CD14-positive monocyte (primary cell): Measurements from ENCODE around the gene CLTC. TPM values are rescaled to one million over a fixed set of nuclear protein-coding genes. Genes with fewer than 3 reads are reported as not detected.

Experiments
- DNase-seq, 3 donors: peaks; one replicate each; pipeline ENCODE4 v3.0.0-alpha.2; 2011 to 2022
- H2AFZ ChIP-seq: 2 replicates; pipeline ENCODE4 v1.6.0; 2012; ENCODE audit warnings: mild to moderate bottlenecking, low read depth, low read length, inconsistent platforms; ENCODE audit not compliant: insufficient read depth, poor library complexity, severe bottlenecking
- H3K27ac ChIP-seq, 2 donors: 1 replicate in 1 of 2; 2 replicates in 1 of 2; pipeline ENCODE4 v1.5.1; 2012 to 2013; ENCODE audit warnings: low read length in 2 of 2, control low read depth in 1 of 2, inconsistent platforms in 1 of 2, low read depth in 1 of 2, mild to moderate bottlenecking in 1 of 2
- H3K27me3 ChIP-seq, 2 donors: one replicate each; pipeline versions ENCODE4 v1.6.0 to v1.6.1; 2011 to 2013; ENCODE audit warnings: low read length in 2 of 2; ENCODE audit not compliant: control insufficient read depth in 2 of 2, insufficient read depth in 2 of 2
- H3K36me3 ChIP-seq, 2 donors: replicated peaks in 1 of 2; 1 replicate in 1 of 2; 2 replicates in 1 of 2; pipeline versions ENCODE4 v1.5.1 to v1.6.1; 2012 to 2013; ENCODE audit warnings: low read length in 2 of 2, control low read depth in 1 of 2, inconsistent platforms in 1 of 2, mild to moderate bottlenecking in 1 of 2; ENCODE audit not compliant: insufficient read depth in 2 of 2, control insufficient read depth in 1 of 2
- H3K4me1 ChIP-seq, 2 donors: 1 replicate in 1 of 2; 2 replicates in 1 of 2; pipeline versions ENCODE4 v1.5.1 to v1.6.1; 2012 to 2013; ENCODE audit warnings: low read length in 2 of 2, control low read depth in 1 of 2, inconsistent platforms in 1 of 2, mild to moderate bottlenecking in 1 of 2, moderate library complexity in 1 of 2; ENCODE audit not compliant: insufficient read depth in 2 of 2, control insufficient read depth in 1 of 2
- H3K4me2 ChIP-seq: replicated peaks from 2 replicates; pipeline ENCODE3; 2012; ENCODE audit warnings: low read length, moderate library complexity, mild to moderate bottlenecking; ENCODE audit not compliant: poor library complexity, severe bottlenecking; ENCODE audit errors: extremely low read depth
- H3K4me3 ChIP-seq, 3 experiments: fragments of 200-600 bp in 1 of 3; sonication (generic) in 1 of 3; replicated peaks in 1 of 3; 1 replicate in 2 of 3; 2 replicates in 1 of 3; pipeline ENCODE4 v1.5.1; 2011 to 2013; ENCODE audit warnings: low read length in 3 of 3, mild to moderate bottlenecking in 3 of 3, control low read depth in 2 of 3, low read depth in 2 of 3, inconsistent platforms in 1 of 3, moderate library complexity in 1 of 3
- H3K79me2 ChIP-seq: 2 replicates; pipeline ENCODE4 v1.6.0; 2012; ENCODE audit warnings: mild to moderate bottlenecking, control low read depth, inconsistent platforms, low read length, moderate library complexity; ENCODE audit not compliant: insufficient read depth
- H3K9ac ChIP-seq: 2 replicates; pipeline ENCODE4 v1.6.0; 2017; ENCODE audit warnings: low read length, mild to moderate bottlenecking; ENCODE audit not compliant: insufficient read depth, poor library complexity, severe bottlenecking
- H3K9me3 ChIP-seq, 2 donors: replicated peaks in 1 of 2; 1 replicate in 1 of 2; 2 replicates in 1 of 2; pipeline versions ENCODE4 v1.5.1 to v1.6.1; 2012 to 2013; ENCODE audit warnings: low read length in 2 of 2, control low read depth in 1 of 2; ENCODE audit not compliant: control insufficient read depth in 1 of 2, insufficient read depth in 1 of 2
- H4K20me1 ChIP-seq: 2 replicates; pipeline ENCODE4 v1.6.0; 2012; ENCODE audit warnings: mild to moderate bottlenecking, low read length, control low read depth, moderate library complexity; ENCODE audit not compliant: insufficient read depth
- H3K27ac Mint-ChIP-seq, 7 donors: one replicate each; pipeline ENCODE4 v1.8.0; 2020; ENCODE audit warnings: mild to moderate bottlenecking in 7 of 7, mixed read lengths in 7 of 7, moderate library complexity in 6 of 7, inconsistent platforms in 2 of 7
- H3K27me3 Mint-ChIP-seq, 3 donors: one replicate each; pipeline ENCODE4 v1.8.0; 2021 to 2022; ENCODE audit warnings: low read depth in 3 of 3, mild to moderate bottlenecking in 3 of 3, mixed read lengths in 3 of 3, moderate library complexity in 3 of 3, inconsistent platforms in 1 of 3
- H3K36me3 Mint-ChIP-seq, 2 donors: one replicate each; pipeline ENCODE4 v1.8.0; 2020; ENCODE audit warnings: mixed read lengths in 2 of 2, inconsistent platforms in 1 of 2, mild to moderate bottlenecking in 1 of 2
- H3K4me1 Mint-ChIP-seq: one replicate; pipeline ENCODE4 v1.8.0; 2020; ENCODE audit warnings: mild to moderate bottlenecking, mixed read lengths
- H3K4me3 Mint-ChIP-seq, 2 donors: one replicate each; pipeline ENCODE4 v1.8.0; 2020; ENCODE audit warnings: mild to moderate bottlenecking in 2 of 2, mixed read lengths in 2 of 2, moderate library complexity in 1 of 2
- H3K9me3 Mint-ChIP-seq, 7 donors: one replicate each; pipeline ENCODE4 v1.8.0; 2020 to 2022; ENCODE audit warnings: mixed read lengths in 7 of 7, mild to moderate bottlenecking in 6 of 7, moderate library complexity in 6 of 7, inconsistent platforms in 2 of 7
- WGBS: methylation state at CpG from one replicate; pipeline ENCODE4 v1.1.5; 2013; ENCODE audit warnings: missing lambda C conversion rate; ENCODE audit not compliant: insufficient coverage; 5-methylcytosine and 5-hydroxymethylcytosine counted together
- intact Hi-C, 2 donors: fragments of 100-400 bp; cut with micrococcal nuclease; formaldehyde crosslinking; loops; one replicate each; pipeline versions ENCODE4 v1.15.0 to v1.15.1; 2023
- polyA plus RNA-seq, 3 donors: library from polyadenylated mRNA; depleted of rRNA in 1 of 3; unstranded in 2 of 3; stranded (reverse) in 1 of 3; fragments of 300-500 nt in 2 of 3; fragments of >200 nt in 1 of 3; fragmentation: Illumina TruSeq in 2 of 3; gene quantifications; 1 replicate in 2 of 3; 2 replicates in 1 of 3; pipeline ENCODE4 v1.2.3, GENCODE V29; 2012 to 2021
- TF ChIP-seq, protein P1 (sequence below): fragments of 200-600 bp; IDR thresholded peaks from one replicate; pipeline ENCODE4 v1.8.0; 2022; ENCODE audit warnings: antibody characterized with exemption, mild to moderate bottlenecking

CLTC gene
- polyA plus RNA-seq, 3 donors: 63.3 to 102 (median 65.1) TPM

- H3K4me3 ChIP-seq: peak overlapping the region in 1 of 3 experiments; percentile 21
- Mint-ChIP-seq H3K36me3 (peaks cover 24 to 39% of the 10 kb centered on the region in 2 donors), H3K27ac (peak overlapping the region; percentile 10 to 83 (median 68)), H3K27me3 (no peaks in the 10 kb centered on the region), H3K9me3 (no peaks in the 10 kb centered on the region), H3K4me1 (peaks cover 49% of the 10 kb centered on the region), H3K4me3 (peak overlapping the region in 1 of 2 donors; percentile 58)
- H3K36me3 ChIP-seq: peaks cover 28 to 38% of the 10 kb centered on the region in 2 donors
- peaks cover 19 to 40% of the 10 kb centered on the region in 2 donors for H3K4me1 ChIP-seq
- peaks cover 100% of the 10 kb centered on the region for H3K79me2 ChIP-seq
- peak overlapping the region in 1 of 2 donors; percentile 27 for H3K27ac ChIP-seq
- peak overlapping the region; percentile 35 for H3K4me2 ChIP-seq
- TF ChIP-seq, protein P1, sequence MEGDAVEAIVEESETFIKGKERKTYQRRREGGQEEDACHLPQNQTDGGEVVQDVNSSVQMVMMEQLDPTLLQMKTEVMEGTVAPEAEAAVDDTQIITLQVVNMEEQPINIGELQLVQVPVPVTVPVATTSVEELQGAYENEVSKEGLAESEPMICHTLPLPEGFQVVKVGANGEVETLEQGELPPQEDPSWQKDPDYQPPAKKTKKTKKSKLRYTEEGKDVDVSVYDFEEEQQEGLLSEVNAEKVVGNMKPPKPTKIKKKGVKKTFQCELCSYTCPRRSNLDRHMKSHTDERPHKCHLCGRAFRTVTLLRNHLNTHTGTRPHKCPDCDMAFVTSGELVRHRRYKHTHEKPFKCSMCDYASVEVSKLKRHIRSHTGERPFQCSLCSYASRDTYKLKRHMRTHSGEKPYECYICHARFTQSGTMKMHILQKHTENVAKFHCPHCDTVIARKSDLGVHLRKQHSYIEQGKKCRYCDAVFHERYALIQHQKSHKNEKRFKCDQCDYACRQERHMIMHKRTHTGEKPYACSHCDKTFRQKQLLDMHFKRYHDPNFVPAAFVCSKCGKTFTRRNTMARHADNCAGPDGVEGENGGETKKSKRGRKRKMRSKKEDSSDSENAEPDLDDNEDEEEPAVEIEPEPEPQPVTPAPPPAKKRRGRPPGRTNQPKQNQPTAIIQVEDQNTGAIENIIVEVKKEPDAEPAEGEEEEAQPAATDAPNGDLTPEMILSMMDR: no peak
- intact Hi-C loops: no loop called here
- no peaks in the 10 kb centered on the region for H3K27me3 ChIP-seq
- no peak overlapping the region for H2AFZ ChIP-seq
- no peak overlapping the region for H3K9ac ChIP-seq
- no peaks in the 10 kb centered on the region for H3K9me3 ChIP-seq
- WGBS: no CpG with 5 or more reads among the region's 2 CpGs
- DNase-seq: peak in 2 of 3 donors; percentile 55 to 57
- peaks cover 100% of the 10 kb centered on the region for H4K20me1 ChIP-seq
These were observed 22.2 kb downstream of the CLTC start for GRCh38 chr17:59641799-59642484.

GRCh38 chr17:59642565-59642964, 22.9 kb downstream of the CLTC start:
- peak overlapping the region in 1 of 3 experiments; percentile 21 for H3K4me3 ChIP-seq
- no peaks in the 10 kb centered on the region for H3K9me3 ChIP-seq
- no peak for DNase-seq
- Mint-ChIP-seq H3K27me3 (no peaks in the 10 kb centered on the region), H3K9me3 (no peaks in the 10 kb centered on the region), H3K4me3 (peak overlapping the region in 1 of 2 donors; percentile 58), H3K4me1 (peaks cover 49% of the 10 kb centered on the region), H3K27ac (peak overlapping the region; percentile 62 to 86 (median 75)), H3K36me3 (peaks cover 30 to 44% of the 10 kb centered on the region in 2 donors)
- H3K27me3 ChIP-seq: no peaks in the 10 kb centered on the region
- H3K9ac ChIP-seq: no peak overlapping the region
- peaks cover 100% of the 10 kb centered on the region for H4K20me1 ChIP-seq
- intact Hi-C loops: no loop called here
- H2AFZ ChIP-seq: no peak overlapping the region
- H3K27ac ChIP-seq: peak overlapping the region in 1 of 2 donors; percentile 27
- no CpG with 5 or more reads among the region's 1 CpG for WGBS
- TF ChIP-seq, protein P1: no peak
- H3K36me3 ChIP-seq: peaks cover 34 to 45% of the 10 kb centered on the region in 2 donors
- peak overlapping the region; percentile 35 for H3K4me2 ChIP-seq
- peaks cover 19 to 40% of the 10 kb centered on the region in 2 donors for H3K4me1 ChIP-seq
- H3K79me2 ChIP-seq: peaks cover 100% of the 10 kb centered on the region
